T-helper 2 cell (primary cell): ENCODE data around the gene PRCC.

Experiments
- DNase-seq, 5 experiments: peaks; one replicate each; pipeline versions ENCODE4 v3.0.0 to v3.0.0-alpha.2; 2012 to 2022

Gene PRCC

GRCh38 chr1:156765666-156766065 lies 1.7 kb upstream of the PRCC start:
- DNase-seq = no peak

DNA sequence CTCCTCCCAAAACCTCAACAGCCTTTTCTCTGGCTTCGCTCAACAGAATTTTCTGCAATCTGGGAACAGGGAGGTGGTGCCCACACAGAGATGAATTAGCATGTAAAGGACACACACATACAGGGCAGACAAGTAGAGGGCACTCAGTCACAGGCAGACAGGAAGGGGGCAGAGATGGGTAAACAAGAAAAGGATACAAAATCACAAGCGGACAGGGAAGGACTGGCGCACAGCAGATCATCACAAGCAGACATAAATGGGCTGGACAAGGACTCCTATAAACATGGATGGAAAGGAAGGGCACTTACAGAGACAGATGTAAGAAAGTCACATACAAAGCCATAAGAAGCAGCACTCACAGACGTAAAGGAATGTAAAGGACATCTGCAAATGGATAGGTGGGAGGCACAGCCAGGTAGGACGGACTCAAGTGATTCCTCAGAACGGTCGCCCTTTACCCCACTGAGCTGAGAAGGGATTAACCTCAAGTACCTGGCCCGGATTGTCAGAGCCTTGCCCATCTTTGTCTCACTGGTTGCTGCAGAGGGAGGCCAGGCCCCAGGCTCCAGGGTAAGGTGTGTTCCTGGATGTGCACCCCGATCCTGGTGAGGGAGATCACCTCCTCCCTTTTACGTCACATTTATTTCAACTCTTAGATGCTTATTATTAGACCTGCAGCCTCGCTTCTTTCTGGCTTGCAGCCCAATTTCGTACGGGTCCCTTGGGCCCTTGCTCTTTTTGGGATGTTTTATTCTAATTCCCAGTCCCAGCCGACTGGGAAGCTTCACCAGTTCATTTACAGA lies 836 bp upstream of the PRCC start:
- peak in 2 of 5 experiments; percentile 12 to 31 for DNase-seq

DNA sequence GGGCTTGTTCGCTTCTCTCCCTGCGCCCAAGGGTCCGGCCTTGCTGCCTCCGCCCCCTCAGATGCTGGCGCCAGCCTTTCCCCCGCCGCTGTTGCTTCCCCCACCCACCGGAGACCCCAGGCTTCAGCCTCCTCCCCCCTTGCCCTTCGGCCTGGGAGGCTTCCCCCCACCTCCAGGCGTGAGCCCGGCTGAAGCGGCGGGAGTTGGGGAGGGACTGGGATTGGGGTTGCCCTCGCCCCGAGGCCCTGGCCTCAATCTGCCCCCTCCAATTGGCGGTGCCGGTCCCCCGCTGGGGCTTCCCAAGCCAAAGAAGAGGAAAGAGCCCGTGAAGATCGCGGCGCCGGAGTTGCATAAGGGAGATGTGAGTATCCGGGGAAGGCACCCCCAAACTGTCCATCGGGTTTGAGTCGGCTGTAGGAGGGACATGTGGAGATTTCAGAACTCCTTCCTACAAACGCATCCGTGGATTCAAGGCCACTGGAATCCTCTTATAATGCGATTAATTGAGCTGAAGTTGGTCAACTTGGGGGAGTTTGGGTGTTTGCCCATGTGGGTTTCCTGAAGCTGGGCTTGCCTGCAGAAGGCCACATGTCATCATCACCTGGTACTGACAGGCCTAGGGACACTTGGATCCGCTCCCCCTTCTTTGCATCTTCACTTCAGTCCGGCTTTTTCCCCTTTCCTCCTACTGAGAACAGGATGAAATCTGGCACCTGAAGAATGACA lies 707 bp downstream of the PRCC start:
- DNase-seq = peak in 3 of 5 experiments; percentile 15 to 30 (median 24)

GRCh38 chr1:156768610-156769295 lies 1.4 kb downstream of the PRCC start:
- no peak for DNase-seq

DNA sequence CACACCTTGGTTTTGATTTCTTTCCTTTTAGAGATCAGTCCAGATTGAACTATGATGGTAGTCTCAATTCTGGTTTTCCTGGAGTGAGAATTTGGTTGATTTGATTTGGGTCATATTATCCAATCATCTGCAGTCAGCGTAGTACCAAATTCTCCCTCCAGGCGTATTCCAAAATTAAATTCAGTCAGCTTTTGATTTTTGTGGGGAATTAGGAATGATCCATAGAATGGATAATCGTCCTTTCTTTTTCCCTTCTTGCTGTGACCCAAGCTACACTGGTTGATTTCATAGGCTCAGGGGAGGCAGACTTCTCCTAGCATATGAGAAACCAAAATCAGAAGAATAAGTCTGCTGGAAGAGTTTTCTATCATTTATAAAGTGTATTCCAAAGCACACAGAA lies 4.9 kb downstream of the PRCC start:
- no peak for DNase-seq

GRCh38 chr1:156772728-156773497 lies 5.6 kb downstream of the PRCC start:
- no peak for DNase-seq

- DNase-seq = peak in 1 of 5 experiments; percentile 33
These were observed 6.3 kb downstream of the PRCC start for GRCh38 chr1:156773607-156774006.

DNA sequence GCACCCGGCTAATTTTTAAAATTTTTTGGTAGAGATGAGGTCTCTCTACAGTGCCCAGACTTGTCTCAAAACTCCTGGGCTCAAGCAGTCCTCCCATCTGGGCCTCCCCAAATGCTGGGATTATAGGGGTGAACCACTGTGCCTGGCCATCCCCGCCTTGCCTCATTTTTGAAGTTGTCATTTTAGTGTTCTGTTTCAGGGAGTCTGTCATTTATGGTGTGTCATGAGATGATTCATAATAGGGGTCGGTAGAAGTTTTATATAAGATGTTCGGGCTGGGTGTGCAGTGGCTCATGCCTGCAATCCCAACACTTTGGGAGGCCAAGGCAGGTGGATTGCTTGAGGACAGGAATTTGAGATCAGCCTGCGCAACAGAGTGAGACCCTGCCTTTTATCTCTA lies 8.5 kb downstream of the PRCC start:
- DNase-seq = no peak

DNA sequence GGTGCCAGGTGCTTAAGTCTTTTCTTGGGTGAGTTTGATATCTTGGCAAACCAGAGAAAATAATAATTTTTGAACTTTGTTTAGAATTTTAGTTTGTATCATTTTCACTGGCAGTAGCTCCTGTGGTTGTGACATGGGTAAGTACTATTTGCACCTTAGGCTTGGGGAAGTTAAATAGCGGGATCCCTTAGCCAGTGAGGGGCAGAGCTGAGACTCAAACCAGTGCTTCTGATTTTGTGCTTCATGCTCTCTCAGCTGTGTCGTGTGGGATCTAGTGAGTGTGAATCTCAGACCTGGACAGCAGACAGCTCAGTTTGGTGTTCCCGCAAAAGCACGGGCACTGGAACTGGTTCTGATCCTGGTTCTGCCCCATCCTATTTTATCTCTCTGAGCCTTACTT lies 9.6 kb downstream of the PRCC start:
- no peak for DNase-seq

DNA sequence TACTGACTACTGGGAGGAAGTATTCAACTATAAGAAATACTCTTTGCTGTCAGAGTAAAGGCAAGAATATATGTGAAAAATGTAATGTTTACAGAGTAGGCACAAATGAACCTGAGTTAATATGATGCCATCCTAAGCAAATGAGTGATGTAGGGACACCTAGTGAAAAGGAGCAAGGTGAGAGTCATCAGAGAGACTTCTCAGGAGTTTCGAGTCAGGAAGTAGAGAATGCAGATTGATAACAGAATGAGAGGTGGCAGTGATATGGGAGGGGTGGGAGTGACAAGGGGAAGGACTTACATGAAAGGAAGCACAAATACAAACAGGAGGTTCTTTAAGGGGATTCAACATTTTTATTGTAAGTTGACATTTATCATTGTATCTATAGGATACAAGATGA lies 10.2 kb downstream of the PRCC start:
- DNase-seq = no peak

DNA sequence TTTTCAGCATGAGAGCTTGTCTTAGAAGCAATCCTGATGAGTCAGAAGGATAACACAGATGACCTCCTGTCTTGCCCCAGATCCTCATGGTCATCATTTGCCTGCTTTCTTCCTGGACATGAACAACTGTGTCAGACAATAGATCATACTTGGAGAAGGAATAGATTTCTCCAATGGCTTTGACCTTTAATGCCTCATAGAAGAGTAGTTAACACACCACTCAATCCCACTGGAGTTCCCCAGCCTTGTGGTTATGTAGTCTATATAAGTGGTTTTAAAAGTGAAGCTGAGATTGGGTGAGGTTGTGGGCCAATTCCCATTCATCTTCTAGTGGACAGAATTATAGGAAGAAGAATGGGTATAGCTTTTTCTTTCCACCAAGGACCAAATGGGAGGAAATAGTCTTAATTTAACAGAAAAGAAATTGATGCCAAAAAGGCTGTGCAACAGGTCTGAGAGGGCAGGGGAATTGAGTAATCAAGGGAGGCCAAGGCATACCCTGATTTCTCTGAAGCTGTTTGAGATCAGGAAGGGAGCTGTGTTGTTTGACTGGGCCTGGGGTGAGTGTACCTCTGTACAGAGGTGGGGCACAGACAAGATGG lies 14.4 kb downstream of the PRCC start:
- no peak for DNase-seq

- no peak for DNase-seq
These were observed 18.1 kb downstream of the PRCC start for GRCh38 chr1:156785458-156785857.

- DNase-seq = no peak
These were observed 19.3 kb downstream of the PRCC start for GRCh38 chr1:156786640-156787039.

- DNase-seq = no peak
These were observed 20.8 kb downstream of the PRCC start for GRCh38 chr1:156788136-156788535.

DNA sequence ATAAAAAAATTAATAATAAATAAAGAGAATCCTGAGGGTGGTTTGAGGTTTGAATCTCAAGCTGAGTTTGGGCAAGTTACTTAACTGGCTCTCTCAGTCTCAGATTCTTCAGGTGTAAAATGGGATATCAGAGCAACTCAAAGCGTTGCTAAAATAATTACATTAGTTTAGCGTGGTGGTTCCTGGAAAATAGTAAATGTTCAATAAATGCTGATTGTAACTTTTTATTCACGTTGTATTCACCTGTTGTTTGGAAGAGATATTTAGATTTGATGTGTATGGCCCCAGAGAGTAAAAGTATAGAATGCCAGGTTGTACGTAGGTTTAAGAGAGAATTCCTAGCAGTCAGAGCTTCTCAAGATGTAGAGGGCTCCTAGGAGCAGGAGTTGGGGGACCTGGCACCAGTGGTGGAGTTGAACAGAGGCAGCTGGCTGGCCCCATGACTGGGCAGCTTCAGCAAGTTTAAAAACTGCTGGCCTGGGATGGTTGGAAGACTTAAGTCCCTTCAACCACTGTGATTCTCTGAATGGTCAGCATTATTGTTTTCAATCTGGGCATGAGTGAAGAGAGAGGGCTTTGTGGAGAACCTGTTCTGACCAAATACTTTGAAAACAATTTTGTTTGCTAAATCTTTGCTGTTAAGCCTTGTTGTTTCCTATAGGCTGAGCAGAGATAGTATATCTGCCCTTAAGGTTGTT lies 22.4 kb downstream of the PRCC start:
- no peak for DNase-seq

GRCh38 chr1:156794506-156795373 lies 27.4 kb downstream of the PRCC start:
- DNase-seq = no peak

GRCh38 chr1:156795374-156795733 lies 28.0 kb downstream of the PRCC start:
- no peak for DNase-seq

GRCh38 chr1:156795787-156796186 lies 28.5 kb downstream of the PRCC start:
- no peak for DNase-seq

GRCh38 chr1:156796340-156797097 lies 29.2 kb downstream of the PRCC start:
- DNase-seq = no peak
